ENCODE data around the gene TMEM179.

DNA sequence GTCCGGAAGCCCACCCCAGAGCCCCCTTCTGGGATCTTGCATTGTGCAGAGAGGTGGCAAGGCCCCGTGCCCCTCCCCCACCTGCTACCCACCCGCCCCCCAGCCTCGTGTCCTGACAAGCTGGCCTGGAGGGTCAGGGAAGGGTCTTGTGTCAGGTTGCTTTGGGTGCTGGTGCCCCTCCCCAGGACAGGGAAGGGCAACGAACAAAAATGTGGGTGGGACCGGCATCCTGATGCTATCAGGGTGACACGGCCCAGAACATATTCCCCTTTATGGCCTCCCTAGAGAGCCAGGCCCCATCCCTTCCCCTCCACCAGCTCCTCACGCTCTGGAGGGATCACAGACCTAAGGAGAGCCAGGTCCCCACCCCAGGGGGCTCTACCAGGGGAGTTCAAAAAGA, 38.7 kb upstream of the TMEM179 start:
- TF ChIP-seq POLR2A (IDR thresholded peaks at IDR 0.05), result no peak
- TF ChIP-seq, protein P1, sequence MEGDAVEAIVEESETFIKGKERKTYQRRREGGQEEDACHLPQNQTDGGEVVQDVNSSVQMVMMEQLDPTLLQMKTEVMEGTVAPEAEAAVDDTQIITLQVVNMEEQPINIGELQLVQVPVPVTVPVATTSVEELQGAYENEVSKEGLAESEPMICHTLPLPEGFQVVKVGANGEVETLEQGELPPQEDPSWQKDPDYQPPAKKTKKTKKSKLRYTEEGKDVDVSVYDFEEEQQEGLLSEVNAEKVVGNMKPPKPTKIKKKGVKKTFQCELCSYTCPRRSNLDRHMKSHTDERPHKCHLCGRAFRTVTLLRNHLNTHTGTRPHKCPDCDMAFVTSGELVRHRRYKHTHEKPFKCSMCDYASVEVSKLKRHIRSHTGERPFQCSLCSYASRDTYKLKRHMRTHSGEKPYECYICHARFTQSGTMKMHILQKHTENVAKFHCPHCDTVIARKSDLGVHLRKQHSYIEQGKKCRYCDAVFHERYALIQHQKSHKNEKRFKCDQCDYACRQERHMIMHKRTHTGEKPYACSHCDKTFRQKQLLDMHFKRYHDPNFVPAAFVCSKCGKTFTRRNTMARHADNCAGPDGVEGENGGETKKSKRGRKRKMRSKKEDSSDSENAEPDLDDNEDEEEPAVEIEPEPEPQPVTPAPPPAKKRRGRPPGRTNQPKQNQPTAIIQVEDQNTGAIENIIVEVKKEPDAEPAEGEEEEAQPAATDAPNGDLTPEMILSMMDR (IDR thresholded peaks at IDR 0.05), result no peak

Measured in esophagus squamous epithelium (tissue), 4 donors.